ENCODE results near the gene DPAGT1. TPM values are rescaled to one million over a fixed set of nuclear protein-coding genes. Genes with fewer than 3 reads are reported as not detected.
A peak's percentile ranks its signal among the peaks of the same experiment; 100 is the strongest.
"Not testable (repeated sequence)": the region's sequence is repeated elsewhere in the genome, so short reads cannot be mapped to it uniquely, and the experiment has no call there.

Gene DPAGT1
- total and polyA plus RNA-seq, 5 experiments from 2014 or later: 28.7 to 37.5 (median 29.0) TPM

- peaks cover 1 to 4% (median 3%) of the 10 kb centered on the region in 4 donors for H3K4me1 Mint-ChIP-seq
- ATAC-seq (no peak), DNase-seq (no peak)
- H3K9me3 Mint-ChIP-seq: no peaks in the 10 kb centered on the region
- H3K27ac Mint-ChIP-seq: peak overlapping the region in 1 of 10 donors; percentile 79
- peaks cover 0 to 87% (median 19%) of the 10 kb centered on the region in 3 donors for H3K36me3 Mint-ChIP-seq
- POLR2A ChIA-PET: interaction anchor here (0.5 kb wide), 1 partner anchor 176 kb away, joined by 3 read pairs; no protein-coding TSS in a partner anchor
- no peak overlapping the region for H3K4me3 Mint-ChIP-seq
- no peaks in the 10 kb centered on the region for H3K27me3 Mint-ChIP-seq
Observed at GRCh38 chr11:119077839-119078238, 23.8 kb downstream of the DPAGT1 start.

- peak; percentile 93 to 96 for ATAC-seq
- H3K4me3 Mint-ChIP-seq: peak within 1 kb of the TSS; percentile 88 to 100 (median 96)
- peak within 1 kb of the TSS; percentile 96 to 100 (median 99) for H3K27ac Mint-ChIP-seq
- no peaks in the 10 kb centered on the region for H3K9me3 Mint-ChIP-seq
- POLR2A ChIA-PET: interaction anchor here (0.6 to 4.0 kb wide), 28 partner anchors 8 to 232 kb away, joined by 3 to 45 read pairs (median 5); partner anchors contain the start of genes C2CD2L, CENATAC, DPAGT1 and HINFP
- H3K27me3 Mint-ChIP-seq: no peaks in the 10 kb centered on the region
- H3K36me3 Mint-ChIP-seq: peaks cover 0 to 48% (median 3%) of the 10 kb centered on the region in 3 donors
- peak; percentile 93 to 98 (median 97) for DNase-seq
- peaks cover 15 to 60% (median 39%) of the 10 kb centered on the region in 4 donors for H3K4me1 Mint-ChIP-seq
Observed at GRCh38 chr11:119067371-119068222, 34.1 kb downstream of the DPAGT1 start, which contains the start of gene VPS11. TSS of gene VPS11 (plus strand) at chr11:119067818. CDS start at chr11:119067824, 6 bp downstream.

- Mint-ChIP-seq H3K36me3 (peaks cover 0 to 35% (median 5%) of the 10 kb centered on the region in 3 donors), H3K27me3 (no peaks in the 10 kb centered on the region), H3K4me1 (peaks cover 15 to 58% (median 38%) of the 10 kb centered on the region in 4 donors), H3K9me3 (no peaks in the 10 kb centered on the region), H3K27ac (peak overlapping the region; percentile 51 to 100 (median 97)), H3K4me3 (peak overlapping the region in 8 of 10 donors; percentile 7 to 88 (median 54))
- ATAC-seq: peak in 1 of 2 donors; percentile 21
- peak in 7 of 10 donors; percentile 36 to 71 (median 47) for DNase-seq
- POLR2A ChIA-PET: interaction anchor here (0.6 to 4.0 kb wide), 4 partner anchors 19 to 55 kb away, joined by 3 to 37 read pairs (median 4); partner anchors contain the start of gene HMBS
Observed at GRCh38 chr11:119065369-119065768, 36.3 kb downstream of the DPAGT1 start.

GRCh38 chr11:119062779-119063178 lies 38.9 kb downstream of the DPAGT1 start:
- no peaks in the 10 kb centered on the region for H3K27me3 Mint-ChIP-seq
- POLR2A ChIA-PET: interaction anchor here (1.2 kb wide), 1 partner anchor 46 kb away, joined by 4 read pairs; no protein-coding TSS in a partner anchor
- peak overlapping the region in 1 of 10 donors; percentile 15 for H3K27ac Mint-ChIP-seq
- peaks cover 12 to 49% (median 33%) of the 10 kb centered on the region in 4 donors for H3K4me1 Mint-ChIP-seq
- H3K4me3 Mint-ChIP-seq: no peak overlapping the region
- H3K36me3 Mint-ChIP-seq: peaks cover 0 to 24% (median 2%) of the 10 kb centered on the region in 3 donors
- DNase-seq (no peak), ATAC-seq (no peak)
- H3K9me3 Mint-ChIP-seq: no peaks in the 10 kb centered on the region

- peak overlapping the region in 1 of 10 donors; percentile 25 for H3K27ac Mint-ChIP-seq
Observed at GRCh38 chr11:119061256-119061655, 40.4 kb downstream of the DPAGT1 start.

GRCh38 chr11:119059128-119059527 lies 42.5 kb downstream of the DPAGT1 start:
- POLR2A ChIA-PET: interaction anchor here (0.6 kb wide), 1 partner anchor 9 kb away, joined by 5 read pairs; no protein-coding TSS in a partner anchor
- H3K36me3 Mint-ChIP-seq: peaks cover 0 to 32% (median 4%) of the 10 kb centered on the region in 3 donors
- H3K27ac Mint-ChIP-seq, H3K4me3 Mint-ChIP-seq, H3K9me3 Mint-ChIP-seq, DNase-seq, ATAC-seq, H3K27me3 Mint-ChIP-seq: not testable (repeated sequence)
- peaks cover 17 to 45% (median 36%) of the 10 kb centered on the region in 4 donors for H3K4me1 Mint-ChIP-seq

More at GRCh38 chr11:119061256-119061655, 40.4 kb downstream of the DPAGT1 start:
- peaks cover 10 to 45% (median 30%) of the 10 kb centered on the region in 4 donors for H3K4me1 Mint-ChIP-seq
- H3K9me3 Mint-ChIP-seq: no peaks in the 10 kb centered on the region
- DNase-seq: no peak
- no peaks in the 10 kb centered on the region for H3K27me3 Mint-ChIP-seq
- peaks cover 0 to 23% (median 2%) of the 10 kb centered on the region in 3 donors for H3K36me3 Mint-ChIP-seq
- H3K4me3 Mint-ChIP-seq: no peak overlapping the region
- POLR2A ChIA-PET: interaction anchor here (0.6 to 0.7 kb wide), 3 partner anchors 16 to 34 kb away, joined by 4 read pairs; partner anchors contain the start of gene HMBS
- no peak for ATAC-seq

GRCh38 chr11:119057000-119057769 lies 44.5 kb downstream of the DPAGT1 start, which contains the start of gene HYOU1:
TSS of gene HYOU1 (minus strand) at chr11:119057205. CDS start at chr11:119056160, 1,045 bp downstream.
- Mint-ChIP-seq H3K27ac (peak within 1 kb of the TSS; percentile 93 to 99 (median 97)), H3K4me1 (peaks cover 18 to 47% (median 36%) of the 10 kb centered on the region in 4 donors), H3K9me3 (no peaks in the 10 kb centered on the region), H3K4me3 (peak within 1 kb of the TSS; percentile 91 to 99 (median 96)), H3K36me3 (peaks cover 4 to 45% (median 11%) of the 10 kb centered on the region in 3 donors), H3K27me3 (no peaks in the 10 kb centered on the region)
- ATAC-seq (peak; percentile 90 to 93), DNase-seq (peak; percentile 92 to 100 (median 98))
- POLR2A ChIA-PET: interaction anchor here (0.5 to 4.0 kb wide), 18 partner anchors 9 to 618 kb away, joined by 3 to 45 read pairs (median 6); partner anchors contain the start of genes CENATAC, DPAGT1, HINFP and RPS25

GRCh38 chr11:119056421-119056999 lies 45.1 kb downstream of the DPAGT1 start:
- Mint-ChIP-seq H3K4me1 (peaks cover 18 to 43% (median 36%) of the 10 kb centered on the region in 4 donors), H3K27me3 (no peaks in the 10 kb centered on the region), H3K9me3 (no peaks in the 10 kb centered on the region), H3K27ac (peak overlapping the region; percentile 93 to 99 (median 97)), H3K36me3 (peaks cover 4 to 51% (median 12%) of the 10 kb centered on the region in 3 donors), H3K4me3 (peak overlapping the region; percentile 91 to 99 (median 96))
- ATAC-seq (peak; percentile 8 to 9), DNase-seq (peak; percentile 15 to 70 (median 41))
- POLR2A ChIA-PET: interaction anchor here (0.6 to 4.0 kb wide), 14 partner anchors 9 to 618 kb away, joined by 3 to 45 read pairs (median 6); partner anchors contain the start of genes C2CD2L, CENATAC, DPAGT1 and HINFP

GRCh38 chr11:119055901-119056300 lies 45.8 kb downstream of the DPAGT1 start:
- H3K4me1 Mint-ChIP-seq: peaks cover 18 to 42% (median 36%) of the 10 kb centered on the region in 4 donors
- DNase-seq (peak in 3 of 10 donors; percentile 9 to 12 (median 11)), ATAC-seq (no peak)
- H3K27me3 Mint-ChIP-seq: no peaks in the 10 kb centered on the region
- H3K4me3 Mint-ChIP-seq: peak overlapping the region; percentile 81 to 99 (median 88)
- POLR2A ChIA-PET: interaction anchor here (0.8 to 4.0 kb wide), 12 partner anchors 8 to 617 kb away, joined by 3 to 45 read pairs (median 6); partner anchors contain the start of genes C2CD2L, CENATAC, DPAGT1 and RPS25
- H3K27ac Mint-ChIP-seq: peak overlapping the region; percentile 72 to 97 (median 88)
- no peaks in the 10 kb centered on the region for H3K9me3 Mint-ChIP-seq
- H3K36me3 Mint-ChIP-seq: peaks cover 4 to 52% (median 17%) of the 10 kb centered on the region in 3 donors

GRCh38 chr11:119054418-119054817 lies 47.2 kb downstream of the DPAGT1 start:
- POLR2A ChIA-PET: interaction anchor here (0.8 to 3.0 kb wide), 3 partner anchors 14 to 35 kb away, joined by 4 to 20 read pairs (median 5); partner anchors contain the start of genes RPS25 and TRAPPC4
- DNase-seq (no peak), ATAC-seq (no peak)
- H3K4me3 Mint-ChIP-seq: peak overlapping the region in 6 of 10 donors; percentile 12 to 99 (median 42)
- H3K9me3 Mint-ChIP-seq: no peaks in the 10 kb centered on the region
- peaks cover 4 to 61% (median 23%) of the 10 kb centered on the region in 3 donors for H3K36me3 Mint-ChIP-seq
- H3K27ac Mint-ChIP-seq: peak overlapping the region in 2 of 10 donors; percentile 40 to 56
- peaks cover 18 to 38% (median 36%) of the 10 kb centered on the region in 4 donors for H3K4me1 Mint-ChIP-seq
- H3K27me3 Mint-ChIP-seq: no peaks in the 10 kb centered on the region

All from naive thymus-derived CD8-positive, alpha-beta T cell (primary cell).